Lung (tissue), 12 donors: ENCODE data around the gene PLEKHO2. TPM values are rescaled to one million over a fixed set of nuclear protein-coding genes. Genes with fewer than 3 reads are reported as not detected.

Experiments
- ATAC-seq: fragments of 200-7000 bp; cut with Tn5 transposase; one replicate; pipeline ENCODE4 v1.9.1; 2020; ENCODE audit warnings: moderate number of reproducible peaks; ENCODE audit not compliant: insufficient read depth, low FRiP score
- DNase-seq, 3 donors: peaks; one replicate each; pipeline ENCODE4 v3.0.0-alpha.2; 2013 to 2017
- H3K27ac ChIP-seq, 2 donors: one replicate each; pipeline ENCODE4 v1.5.1; 2013; ENCODE audit warnings: mild to moderate bottlenecking in 2 of 2, moderate library complexity in 2 of 2, control low read depth in 1 of 2, inconsistent platforms in 1 of 2, low read depth in 1 of 2, low read length in 1 of 2
- H3K27me3 ChIP-seq, 3 donors: one replicate each; pipeline ENCODE4 v1.5.1; 2013; ENCODE audit warnings: low read length in 2 of 3; ENCODE audit not compliant: control insufficient read depth in 3 of 3, insufficient read depth in 3 of 3
- H3K36me3 ChIP-seq, 4 donors: one replicate each; pipeline ENCODE4 v1.5.1; 2013; ENCODE audit warnings: low read length in 4 of 4, mild to moderate bottlenecking in 1 of 4, moderate library complexity in 1 of 4; ENCODE audit not compliant: control insufficient read depth in 4 of 4, insufficient read depth in 4 of 4
- H3K4me1 ChIP-seq, 5 donors: one replicate each; pipeline ENCODE4 v1.5.1; 2013; ENCODE audit warnings: low read length in 5 of 5, mild to moderate bottlenecking in 2 of 5, moderate library complexity in 1 of 5; ENCODE audit not compliant: control insufficient read depth in 5 of 5, insufficient read depth in 5 of 5
- H3K4me3 ChIP-seq: one replicate; pipeline ENCODE4 v1.5.1; 2013; ENCODE audit warnings: mild to moderate bottlenecking, control low read depth, moderate library complexity
- H3K9ac ChIP-seq, 2 donors: one replicate each; pipeline ENCODE4 v1.5.1; 2013; ENCODE audit warnings: low read length in 2 of 2, control low read depth in 1 of 2; ENCODE audit not compliant: insufficient read depth in 1 of 2
- H3K9me3 ChIP-seq, 4 donors: one replicate each; pipeline ENCODE4 v1.5.1; 2013; ENCODE audit warnings: low read length in 3 of 4, mild to moderate bottlenecking in 1 of 4, moderate library complexity in 1 of 4; ENCODE audit not compliant: control insufficient read depth in 4 of 4, insufficient read depth in 3 of 4
- WGBS, 2 donors: extraction: QIAGEN DNeasy Blood & Tissue Kit; methylation state at CpG; one replicate each; pipeline ENCODE4 v1.1.7; 2013; 5-methylcytosine and 5-hydroxymethylcytosine counted together
- polyA plus RNA-seq, 2 donors: library from polyadenylated mRNA; stranded (reverse); fragments of 200-250 nt; gene quantifications; one replicate each; pipeline ENCODE4 v1.2.1, GENCODE V29; 2013
- total RNA-seq, 2 donors: library from RNA; depleted of rRNA in 1 of 2; stranded (reverse); fragments of >200 nt in 1 of 2; gene quantifications; one replicate each; pipeline ENCODE4 v1.2.1, GENCODE V29; 2014 to 2021
- TF ChIP-seq, protein P1 (sequence below): IDR thresholded peaks from 2 replicates; pipeline ENCODE4 v1.5.1; 2012; ENCODE audit warnings: mild to moderate bottlenecking; ENCODE audit errors: control extremely low read depth, extremely low read depth
- donor health status: control.
- donor health status: control.
- donor health status: Bipolar disorder and iron deficiency.
- donor health status: healthy.
- donor health status: DM: yes; HTN: yes; CAD: no.

PLEKHO2 gene
- total and polyA plus RNA-seq, 4 donors, result 25.6 to 84.1 (median 56.1) TPM

DNA sequence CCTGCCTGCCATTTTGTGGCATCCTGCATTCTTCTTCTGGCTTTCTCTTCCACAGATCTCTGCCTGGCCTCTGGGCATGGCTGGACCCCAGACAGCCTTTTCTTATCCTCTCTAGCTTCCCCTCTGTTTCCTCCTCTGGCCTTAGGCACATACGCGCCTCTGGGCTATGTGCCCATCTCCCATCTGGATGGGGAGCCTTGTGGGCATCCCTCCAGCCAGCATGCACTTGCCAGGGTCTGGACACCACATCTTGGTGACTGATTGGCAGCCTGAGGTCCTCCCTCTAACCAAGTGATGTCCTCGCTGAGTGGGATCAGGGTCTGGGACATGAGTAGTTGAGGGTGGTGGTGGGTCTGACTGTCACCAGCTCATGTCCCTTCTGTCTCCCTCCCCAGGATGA lies 12.8 kb downstream of the PLEKHO2 start:
- peak in 1 of 3 donors; percentile 43 for DNase-seq
- no peak for ATAC-seq
- no peak overlapping the region for H3K4me3 ChIP-seq
- H3K36me3 ChIP-seq, result peaks cover 0 to 41% (median 11%) of the 10 kb centered on the region in 4 donors
- H3K27me3 ChIP-seq, result no peaks in the 10 kb centered on the region
- TF ChIP-seq, protein P1, sequence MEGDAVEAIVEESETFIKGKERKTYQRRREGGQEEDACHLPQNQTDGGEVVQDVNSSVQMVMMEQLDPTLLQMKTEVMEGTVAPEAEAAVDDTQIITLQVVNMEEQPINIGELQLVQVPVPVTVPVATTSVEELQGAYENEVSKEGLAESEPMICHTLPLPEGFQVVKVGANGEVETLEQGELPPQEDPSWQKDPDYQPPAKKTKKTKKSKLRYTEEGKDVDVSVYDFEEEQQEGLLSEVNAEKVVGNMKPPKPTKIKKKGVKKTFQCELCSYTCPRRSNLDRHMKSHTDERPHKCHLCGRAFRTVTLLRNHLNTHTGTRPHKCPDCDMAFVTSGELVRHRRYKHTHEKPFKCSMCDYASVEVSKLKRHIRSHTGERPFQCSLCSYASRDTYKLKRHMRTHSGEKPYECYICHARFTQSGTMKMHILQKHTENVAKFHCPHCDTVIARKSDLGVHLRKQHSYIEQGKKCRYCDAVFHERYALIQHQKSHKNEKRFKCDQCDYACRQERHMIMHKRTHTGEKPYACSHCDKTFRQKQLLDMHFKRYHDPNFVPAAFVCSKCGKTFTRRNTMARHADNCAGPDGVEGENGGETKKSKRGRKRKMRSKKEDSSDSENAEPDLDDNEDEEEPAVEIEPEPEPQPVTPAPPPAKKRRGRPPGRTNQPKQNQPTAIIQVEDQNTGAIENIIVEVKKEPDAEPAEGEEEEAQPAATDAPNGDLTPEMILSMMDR, result no peak
- no peak overlapping the region for H3K9ac ChIP-seq
- H3K4me1 ChIP-seq, result peaks cover 0 to 65% (median 35%) of the 10 kb centered on the region in 5 donors
- 77 to 86% methylated on average over 3 of the region's 3 CpGs for WGBS, 2 donors
- no peaks in the 10 kb centered on the region for H3K9me3 ChIP-seq
- peak overlapping the region in 1 of 2 donors; percentile 18 for H3K27ac ChIP-seq

GRCh38 chr15:64855205-64855975 lies 13.7 kb downstream of the PLEKHO2 start:
- Histone ChIP-seq H3K9me3 (no peaks in the 10 kb centered on the region), H3K36me3 (peaks cover 0 to 47% (median 12%) of the 10 kb centered on the region in 4 donors), H3K9ac (peak overlapping the region in 1 of 2 donors; percentile 43), H3K27me3 (no peaks in the 10 kb centered on the region), H3K4me1 (peaks cover 0 to 65% (median 35%) of the 10 kb centered on the region in 5 donors), H3K27ac (peak overlapping the region in 1 of 2 donors; percentile 40), H3K4me3 (no peak overlapping the region)
- ATAC-seq (no peak), DNase-seq (peak in 1 of 3 donors; percentile 43)
- TF ChIP-seq, protein P1, result no peak
- WGBS, 2 donors, result 72 to 83% methylated on average over 7 of the region's 7 CpGs

DNA sequence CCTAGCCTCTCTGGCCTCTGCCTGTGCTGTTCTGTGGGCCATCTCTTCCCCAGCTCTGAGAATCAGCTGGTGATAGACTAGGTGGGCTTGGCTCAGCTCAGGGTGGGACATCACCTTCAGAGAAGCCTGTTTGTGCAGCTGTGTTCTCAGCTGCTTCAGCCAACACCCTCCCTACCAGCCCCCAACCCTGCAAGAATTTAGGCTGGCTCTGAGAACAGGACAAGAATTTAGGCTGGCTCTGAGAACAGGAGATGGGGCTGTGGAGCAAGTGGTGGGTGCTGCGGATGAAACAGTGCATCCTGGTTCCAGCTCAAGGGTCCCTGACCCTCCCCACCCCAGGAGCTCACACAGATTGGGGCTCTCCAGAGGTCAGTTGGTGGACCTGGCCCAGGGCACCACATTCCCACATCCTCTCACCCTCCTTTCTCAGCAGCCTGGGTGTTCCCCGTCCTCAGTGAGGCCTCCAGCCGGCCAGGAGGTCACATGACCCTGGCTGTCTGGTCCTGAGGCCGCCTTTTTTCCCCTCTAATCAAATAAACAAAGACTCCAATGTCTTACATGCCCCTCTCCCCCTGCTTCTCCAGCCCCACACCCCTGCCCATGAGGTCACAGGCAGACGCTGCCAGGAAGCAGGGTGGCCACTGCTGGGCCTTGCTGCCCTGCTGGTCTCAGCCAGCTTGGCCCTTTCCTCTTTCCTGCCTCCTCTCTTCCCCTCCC lies 14.9 kb downstream of the PLEKHO2 start:
- H3K27me3 ChIP-seq, result no peaks in the 10 kb centered on the region
- no peaks in the 10 kb centered on the region for H3K9me3 ChIP-seq
- H3K36me3 ChIP-seq, result peaks cover 0 to 51% (median 18%) of the 10 kb centered on the region in 4 donors
- TF ChIP-seq, protein P1, result no peak
- no peak overlapping the region for H3K4me3 ChIP-seq
- peak overlapping the region in 1 of 2 donors; percentile 6 for H3K9ac ChIP-seq
- H3K27ac ChIP-seq, result peak overlapping the region in 1 of 2 donors; percentile 40
- DNase-seq, result peak; percentile 70 to 79 (median 75)
- 30% methylated on average over 5 of the region's 5 CpGs for WGBS, 2 donors
- peaks cover 0 to 56% (median 34%) of the 10 kb centered on the region in 5 donors for H3K4me1 ChIP-seq
- ATAC-seq, result no peak
